ENCODE measurements around the gene WBP1L.

DNA sequence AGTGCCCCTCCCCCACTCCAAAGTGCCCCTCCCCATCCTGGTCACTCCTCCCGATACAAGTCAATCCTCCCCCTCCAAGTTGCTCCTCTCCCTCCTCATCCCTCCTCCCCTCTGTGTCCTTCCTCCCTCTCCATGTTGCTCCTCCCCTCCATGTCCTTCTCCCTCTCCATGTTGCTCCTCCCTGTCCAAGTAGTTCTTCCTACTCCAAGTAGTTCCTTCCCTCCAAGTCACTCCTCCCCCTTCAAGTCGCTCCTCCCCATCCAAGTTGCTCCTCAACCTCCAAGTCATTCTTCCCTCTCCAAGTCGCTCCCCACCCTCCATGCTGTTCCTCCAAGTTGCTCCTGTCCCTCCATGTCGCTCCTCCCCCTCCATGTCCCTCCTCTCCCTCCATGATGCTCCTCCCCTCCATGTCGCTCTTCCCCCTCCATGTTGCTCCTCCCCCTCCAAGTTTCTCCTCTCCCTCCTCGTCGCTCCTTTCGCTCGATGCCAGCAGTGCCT, 8.6 kb upstream of the WBP1L start:
- TF ChIP-seq TAF1 (IDR thresholded peaks at IDR 0.05; ENCODE audit: borderline replicate concordance, low read depth, low read length) = no peak
- no peak for TF ChIP-seq POLR2A (IDR thresholded peaks at IDR 0.05; ENCODE audit: low read depth, low read length)

All from GM12892 (cell line).